HG02943 (cell line): Measurements from ENCODE around the gene HS6ST1.
"Not testable (repeated sequence)": the region's sequence is repeated elsewhere in the genome, so short reads cannot be mapped to it uniquely, and the experiment has no call there.

Experiments used
- ATAC-seq: cut with Tn5 transposase; IDR thresholded peaks from one replicate; pipeline ENCODE4 v1.9.1; 2021; ENCODE audit warnings: mild to moderate bottlenecking, low read depth, moderate library complexity; ENCODE audit not compliant: unreplicated experiment

Gene HS6ST1

DNA sequence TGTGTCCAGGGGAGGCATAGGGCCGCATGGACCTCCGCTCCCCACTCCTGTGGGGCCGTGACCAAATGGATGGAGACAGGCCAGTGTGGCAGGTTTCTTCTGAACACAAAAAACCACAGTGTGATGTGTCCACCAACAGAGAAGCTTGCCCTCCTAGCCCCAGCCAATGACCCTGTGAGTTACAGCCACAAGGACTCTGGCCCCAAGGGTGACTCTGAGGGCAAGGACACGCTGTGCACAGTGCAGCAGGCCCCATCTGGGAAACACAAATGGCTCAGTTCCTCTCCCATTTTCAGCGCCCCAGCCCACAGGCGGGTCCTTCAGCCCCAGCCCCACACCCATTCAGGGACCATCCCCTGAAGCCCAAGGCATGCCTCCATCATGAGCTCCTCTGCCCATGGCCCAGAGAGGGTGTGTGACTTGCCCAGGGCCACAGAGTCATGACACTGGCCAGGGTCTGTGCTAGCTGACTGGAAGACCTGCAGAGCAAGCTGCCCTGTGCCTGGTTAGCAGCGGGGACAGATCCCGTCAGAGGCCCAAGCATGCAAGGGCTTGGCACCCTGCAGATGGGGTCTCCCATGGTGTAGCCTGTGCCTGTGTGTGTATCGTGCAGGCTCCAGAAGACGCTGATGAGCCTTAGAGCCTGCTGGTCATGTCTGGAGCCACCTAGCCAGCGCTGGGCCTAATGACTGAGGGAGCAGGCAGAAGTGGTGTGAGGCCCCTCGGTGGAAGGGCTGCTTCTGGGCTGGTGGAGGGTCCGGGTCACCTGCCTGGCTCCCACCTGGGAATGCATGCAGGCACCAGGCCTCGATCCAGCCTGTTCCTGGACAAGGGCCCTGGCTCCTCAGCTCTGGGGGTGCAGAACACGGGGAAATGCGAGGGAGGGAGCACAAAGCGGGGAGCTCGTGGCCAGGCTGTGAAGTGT lies 47.7 kb downstream of the HS6ST1 start:
- ATAC-seq: no peak

DNA sequence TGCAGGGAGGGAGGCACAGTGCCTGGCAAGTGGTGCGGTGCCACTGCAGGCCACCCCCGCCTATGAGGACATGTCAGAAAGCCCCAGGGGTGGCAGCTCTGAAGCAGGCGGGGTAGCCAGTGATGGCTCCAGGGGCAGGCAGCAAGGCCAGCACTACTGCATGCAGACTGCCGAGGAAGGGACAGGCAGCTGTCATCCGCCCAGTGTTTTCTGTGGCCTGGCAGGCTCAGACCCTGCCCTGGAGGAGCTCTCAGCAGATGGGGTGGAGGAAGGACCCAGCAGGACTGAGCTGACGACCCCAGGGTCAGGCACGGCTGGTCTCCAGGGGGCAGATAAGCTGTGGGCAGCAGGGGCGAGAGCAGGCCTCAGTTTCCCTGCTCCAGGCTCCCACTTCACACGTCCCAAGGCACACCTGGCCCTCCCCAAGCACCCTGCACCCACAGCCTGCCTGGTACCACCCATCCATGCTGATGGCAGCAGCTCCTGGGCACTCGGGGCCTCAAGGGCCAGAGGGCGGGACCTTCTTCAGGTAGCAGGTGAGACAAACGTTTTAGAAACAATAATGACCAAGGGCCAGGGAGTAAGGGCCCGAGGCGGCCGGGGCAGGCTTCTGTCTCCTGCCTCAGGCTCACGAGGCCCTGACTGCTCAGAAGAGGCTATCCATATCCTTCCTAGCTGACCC lies 48.5 kb downstream of the HS6ST1 start:
- ATAC-seq: no peak

DNA sequence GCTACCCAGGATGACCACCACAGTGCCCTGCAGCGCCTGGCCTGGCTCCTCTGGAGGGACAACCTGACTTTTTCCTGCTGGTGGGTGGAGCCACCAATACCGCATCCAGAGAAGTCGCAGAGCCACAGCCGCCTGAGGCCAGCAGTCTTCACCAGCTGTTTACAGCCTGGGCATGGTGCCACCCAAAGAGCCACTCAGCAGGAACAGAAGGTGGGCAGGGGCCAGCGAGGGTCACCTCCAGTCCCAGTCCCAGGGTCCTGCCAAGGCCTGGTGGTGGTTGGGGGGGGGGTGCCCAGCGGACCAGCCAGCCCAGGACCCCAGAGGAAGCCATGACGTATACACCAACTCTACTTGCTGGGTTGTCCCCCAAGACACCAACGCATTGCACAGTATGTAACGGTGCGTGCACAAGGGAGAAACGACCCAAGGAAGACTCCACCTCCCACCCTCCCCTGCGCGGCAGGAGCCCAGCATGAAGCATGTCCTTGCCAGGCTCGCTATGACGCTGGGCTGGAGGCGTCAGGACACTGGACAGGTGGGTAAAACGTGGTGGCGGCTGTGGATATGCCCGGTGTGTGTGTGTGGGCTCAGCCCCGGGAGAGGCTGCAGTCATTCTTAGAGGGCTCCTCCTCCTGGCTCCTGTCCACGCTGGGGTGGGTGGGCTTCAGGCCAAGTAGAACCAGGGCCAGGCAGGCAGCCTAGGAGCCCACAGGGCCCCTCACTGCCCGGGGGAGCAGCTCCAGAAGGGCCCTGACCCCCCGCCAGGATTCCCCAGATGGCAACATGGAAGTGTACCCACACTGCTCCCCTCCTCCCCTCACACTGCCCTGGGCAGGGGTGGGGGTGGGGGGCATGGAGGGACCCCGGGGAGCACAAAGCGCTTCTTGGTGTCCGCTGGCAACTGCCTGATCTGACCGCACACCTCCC lies 49.3 kb downstream of the HS6ST1 start:
- no peak for ATAC-seq

DNA sequence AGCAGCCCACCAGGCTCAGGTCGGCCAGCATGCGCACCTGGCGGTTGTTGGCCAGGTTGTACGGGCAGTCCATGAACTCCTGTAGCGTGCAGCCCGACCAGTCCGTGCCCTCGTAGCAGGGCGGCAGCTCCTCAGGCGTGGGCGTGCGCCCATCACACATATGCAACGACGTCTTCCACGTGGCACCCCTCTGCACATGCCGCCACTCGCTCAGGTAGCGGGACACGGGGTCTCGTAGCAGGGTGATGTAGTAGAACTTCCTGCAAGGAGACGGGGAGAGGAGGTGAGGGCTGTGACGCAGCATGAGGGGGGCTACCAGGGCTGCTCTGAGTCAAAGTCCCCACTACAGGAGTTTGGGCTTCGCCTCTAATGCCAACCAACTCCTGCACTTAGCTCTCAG lies 50.1 kb downstream of the HS6ST1 start:
- not testable (repeated sequence) for ATAC-seq

- ATAC-seq: not testable (repeated sequence)
These were observed 50.5 kb downstream of the HS6ST1 start for GRCh38 chr2:128268145-128268544.

DNA sequence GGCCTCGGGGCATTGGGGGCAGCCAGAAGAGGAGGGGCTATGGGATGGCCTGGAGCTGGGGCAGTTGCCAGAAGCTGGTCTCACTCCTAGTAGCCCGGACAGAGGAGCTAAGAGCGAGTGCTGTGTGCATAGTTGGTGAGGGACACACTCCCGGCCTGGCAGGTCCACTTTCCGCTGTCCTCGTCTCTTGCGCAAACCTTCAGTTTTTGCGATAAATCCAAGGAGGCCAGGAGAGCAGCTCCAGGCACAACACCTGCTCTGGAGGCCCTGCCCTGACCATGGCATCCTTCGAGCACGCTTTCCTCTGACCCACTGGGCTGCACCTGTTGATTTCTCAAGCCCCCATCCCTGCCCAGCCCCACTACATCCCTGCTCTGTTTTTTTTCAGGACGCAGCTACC lies 51.0 kb downstream of the HS6ST1 start:
- not testable (repeated sequence) for ATAC-seq

GRCh38 chr2:128267197-128267596 lies 51.5 kb downstream of the HS6ST1 start:
- not testable (repeated sequence) for ATAC-seq

- ATAC-seq: not testable (repeated sequence)
These were observed 52.2 kb downstream of the HS6ST1 start for GRCh38 chr2:128266463-128266862.

DNA sequence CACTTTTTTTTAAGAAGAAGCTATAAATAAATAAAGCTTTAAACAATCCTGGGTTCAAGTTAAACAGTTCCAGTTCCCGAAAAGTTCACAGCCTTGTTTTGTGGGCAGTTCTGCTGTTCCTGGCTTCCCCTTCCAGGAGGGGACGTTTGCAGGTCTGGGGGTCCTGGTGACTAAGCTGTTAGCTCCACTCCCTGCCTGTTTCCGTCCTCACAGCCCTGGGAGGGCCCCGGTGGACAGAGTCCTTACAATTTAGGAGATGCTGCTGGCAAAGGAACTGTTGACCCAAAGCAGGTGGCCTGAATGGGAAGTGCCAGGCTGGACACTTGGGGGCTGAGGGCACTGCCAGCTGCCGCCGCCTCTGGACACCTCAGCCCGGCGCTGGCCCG lies 53.1 kb downstream of the HS6ST1 start:
- not testable (repeated sequence) for ATAC-seq

DNA sequence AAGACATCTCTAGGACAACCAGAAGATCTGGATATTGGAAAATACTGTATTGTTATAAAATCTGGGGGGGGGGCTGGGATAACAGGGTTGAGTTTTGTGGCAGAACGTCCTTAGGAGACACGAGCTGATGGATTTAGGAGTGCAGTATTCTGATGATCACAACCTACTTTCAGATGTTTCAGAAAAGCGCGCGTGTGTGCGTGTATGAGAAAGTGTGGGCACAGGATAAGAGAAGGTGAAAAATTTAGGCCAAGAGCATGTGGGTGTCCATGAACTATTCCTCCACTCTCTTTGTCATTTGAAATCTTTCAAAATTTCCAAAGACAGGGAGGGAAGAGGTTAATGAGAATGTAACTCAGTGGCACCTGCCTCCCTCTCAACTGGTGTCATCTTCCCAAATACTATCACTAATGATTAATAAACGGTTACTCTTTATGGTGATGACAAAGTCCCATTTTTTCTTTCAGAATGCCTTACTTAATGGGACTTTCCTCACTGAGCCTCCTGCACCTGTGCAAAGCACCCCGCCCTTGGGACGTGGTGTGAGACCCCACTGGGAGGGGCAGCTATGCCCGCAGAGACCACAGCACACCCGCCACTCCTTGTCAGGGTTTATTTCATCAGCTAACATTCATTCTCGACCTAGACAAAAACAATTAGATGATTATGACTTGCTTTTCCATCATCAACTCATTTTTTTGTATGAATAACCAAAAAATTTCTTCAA lies 53.6 kb downstream of the HS6ST1 start:
- no peak for ATAC-seq

DNA sequence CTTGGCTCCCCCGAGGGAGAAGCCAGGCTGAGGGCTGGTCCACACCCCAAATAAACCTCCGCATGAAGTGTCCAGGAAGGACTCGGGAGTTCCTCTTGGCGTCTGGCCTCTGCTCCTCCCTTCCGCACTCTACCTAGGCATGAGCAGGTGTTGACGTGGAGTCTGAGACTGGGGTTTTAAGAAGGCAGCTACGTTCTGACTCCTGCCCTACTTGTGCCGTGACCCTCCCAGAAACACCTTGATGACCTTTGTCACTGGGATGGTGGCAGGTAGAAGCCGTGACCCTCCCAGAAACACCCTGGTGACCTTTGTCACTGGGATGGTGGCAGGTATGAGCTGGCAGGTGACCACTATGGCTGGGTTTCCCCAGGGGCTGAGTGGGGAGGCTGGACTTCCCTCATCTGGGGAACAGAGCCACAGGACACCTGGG lies 54.8 kb downstream of the HS6ST1 start:
- no peak for ATAC-seq

- no peak for ATAC-seq
These were observed 56.1 kb downstream of the HS6ST1 start for GRCh38 chr2:128262315-128263253.

DNA sequence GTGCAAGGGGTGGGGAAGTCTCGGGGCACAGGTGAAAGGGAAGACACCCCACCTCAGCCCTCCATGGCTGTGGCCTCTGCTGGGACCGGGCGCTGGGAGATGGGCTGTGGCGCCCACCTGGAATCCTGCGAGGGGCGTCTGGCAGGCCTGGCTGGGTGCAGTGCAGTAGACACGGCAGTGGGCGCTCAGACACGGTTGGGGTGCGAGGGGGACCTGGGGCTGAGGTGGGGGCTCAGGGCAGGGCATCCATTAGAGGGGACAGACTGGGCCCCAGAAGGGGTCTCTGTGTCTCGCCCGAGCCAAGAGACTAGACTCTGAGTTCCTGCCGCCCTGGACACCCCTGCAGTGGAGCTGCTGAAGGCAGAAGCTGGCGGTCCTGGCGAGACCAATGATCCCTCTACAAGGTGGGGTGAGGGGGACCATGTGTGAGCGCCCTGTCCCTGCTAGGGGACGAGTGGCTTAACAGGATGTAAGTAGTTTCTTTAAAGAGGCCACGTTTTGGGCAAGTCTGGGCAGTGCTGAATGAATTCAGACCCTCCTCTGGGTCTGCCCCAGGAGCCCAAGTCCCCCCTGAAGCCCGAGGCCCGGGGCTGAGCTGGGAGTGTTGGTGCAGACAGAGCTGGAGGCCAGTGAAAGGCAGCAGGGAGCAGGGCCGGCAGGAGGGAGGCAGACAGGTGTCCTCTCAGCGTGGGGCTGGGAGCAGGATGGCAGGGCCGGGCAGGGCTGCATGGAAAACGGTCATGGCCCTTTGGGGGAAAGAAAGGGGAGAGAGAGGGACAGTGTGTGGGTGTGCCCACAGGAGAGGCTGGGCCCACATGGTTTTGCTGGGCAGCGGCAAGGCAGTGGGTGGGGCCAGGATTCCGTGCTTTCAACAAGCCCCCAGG lies 57.2 kb downstream of the HS6ST1 start:
- ATAC-seq: no peak

DNA sequence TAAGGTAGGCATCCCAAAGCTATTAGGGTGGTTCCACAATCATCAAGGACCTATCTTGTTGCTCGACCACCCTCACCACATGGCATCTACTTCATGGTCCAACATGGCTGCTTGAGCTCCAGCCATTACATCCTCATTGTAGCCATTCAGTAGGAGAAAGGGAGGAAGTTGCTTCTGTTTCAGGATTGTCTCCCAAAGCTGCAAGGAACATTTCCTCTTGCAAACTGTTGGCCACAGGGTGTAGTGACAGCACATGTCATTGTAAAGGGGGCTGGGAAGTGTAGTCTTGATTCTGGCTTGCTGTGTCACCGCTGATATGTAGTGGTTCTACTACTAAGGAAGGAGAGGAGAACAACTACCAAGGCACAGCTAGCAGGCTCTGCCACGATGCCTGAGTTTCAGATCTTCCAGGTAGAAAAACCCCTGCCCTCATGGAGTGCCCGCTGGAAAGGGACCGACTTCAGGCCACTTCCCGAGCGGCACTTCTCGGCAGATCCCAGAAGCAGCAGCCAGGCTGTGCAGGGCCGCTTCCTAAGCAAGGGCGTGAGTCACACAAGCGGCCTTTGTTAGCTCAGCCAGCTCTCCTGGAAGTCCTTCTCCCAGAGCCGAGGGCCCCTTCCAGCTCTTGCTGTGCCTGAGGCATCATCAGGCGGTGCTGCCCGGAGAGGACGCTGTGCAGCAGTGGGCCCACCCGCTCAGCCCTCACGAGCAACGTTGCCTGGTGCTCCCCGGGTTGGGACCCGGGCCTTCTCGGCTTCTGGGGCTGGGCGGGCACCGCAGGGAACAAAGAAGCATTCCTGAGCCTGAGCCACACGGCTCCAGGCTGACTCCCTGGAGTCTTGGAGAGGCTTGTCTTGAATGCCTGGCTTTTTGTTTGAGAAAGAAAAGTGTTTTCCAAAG lies 58.2 kb downstream of the HS6ST1 start:
- no peak for ATAC-seq

GRCh38 chr2:128259585-128259984 lies 59.1 kb downstream of the HS6ST1 start:
- ATAC-seq: no peak

DNA sequence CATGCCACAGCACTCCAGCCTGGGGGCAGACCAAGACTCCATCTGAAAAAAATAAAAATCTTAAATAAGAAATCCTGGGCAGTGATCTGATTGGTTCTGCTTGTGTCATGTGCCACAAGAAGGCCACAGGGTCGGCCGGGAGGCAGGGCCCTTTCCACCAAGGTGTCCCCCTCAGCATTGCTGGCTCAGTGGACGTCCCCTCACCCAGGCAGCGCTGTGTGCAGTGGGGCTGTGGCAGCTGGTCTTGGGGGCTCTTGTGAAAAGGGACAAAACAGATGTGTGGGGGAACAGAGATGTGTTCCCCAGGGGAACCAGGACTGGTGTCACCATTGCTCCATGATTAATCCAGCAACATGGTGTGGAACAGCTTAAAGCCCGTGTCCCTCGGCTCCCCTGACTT lies 60.5 kb downstream of the HS6ST1 start:
- ATAC-seq: no peak

DNA sequence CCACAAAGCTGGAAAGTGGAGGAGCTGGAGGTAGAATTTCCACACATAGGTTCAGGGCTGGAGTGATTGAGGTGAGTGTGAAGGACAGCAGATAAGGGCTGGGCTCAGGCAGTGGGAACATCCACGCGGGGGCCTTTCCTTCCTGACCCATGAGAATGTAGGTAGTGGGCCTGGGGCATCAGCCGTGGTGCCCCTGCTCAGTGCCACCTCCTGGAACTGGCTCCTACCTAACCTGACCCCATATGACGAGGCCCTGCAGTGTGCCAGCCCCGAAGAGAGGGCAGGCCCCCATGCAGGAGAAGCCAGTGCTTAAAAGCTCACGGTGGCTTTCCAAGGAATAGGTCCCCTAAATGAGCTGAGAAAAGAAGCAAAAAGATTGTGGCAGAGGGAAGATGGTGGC lies 66.2 kb downstream of the HS6ST1 start:
- no peak for ATAC-seq
